ENCODE measurements around the gene CLSTN1. TPM values are rescaled to one million over a fixed set of nuclear protein-coding genes. Genes with fewer than 3 reads are reported as not detected.

CLSTN1 gene
- total and polyA plus RNA-seq, 2 experiments from 2014 or later, result 70.9 to 81.5 TPM

GRCh38 chr1:9784508-9785133 lies 39.1 kb downstream of the CLSTN1 start:
- Histone ChIP-seq H3K27me3 (no peaks in the 10 kb centered on the region), H3K4me1 (ENCODE audit: low read depth) (no peaks in the 10 kb centered on the region), H3K4me3 (no peak overlapping the region), H3K36me3 (no peaks in the 10 kb centered on the region), H3K27ac (no peak overlapping the region), H3K9me3 (ENCODE audit: low read depth) (no peaks in the 10 kb centered on the region)
- TF ChIP-seq, protein P1, sequence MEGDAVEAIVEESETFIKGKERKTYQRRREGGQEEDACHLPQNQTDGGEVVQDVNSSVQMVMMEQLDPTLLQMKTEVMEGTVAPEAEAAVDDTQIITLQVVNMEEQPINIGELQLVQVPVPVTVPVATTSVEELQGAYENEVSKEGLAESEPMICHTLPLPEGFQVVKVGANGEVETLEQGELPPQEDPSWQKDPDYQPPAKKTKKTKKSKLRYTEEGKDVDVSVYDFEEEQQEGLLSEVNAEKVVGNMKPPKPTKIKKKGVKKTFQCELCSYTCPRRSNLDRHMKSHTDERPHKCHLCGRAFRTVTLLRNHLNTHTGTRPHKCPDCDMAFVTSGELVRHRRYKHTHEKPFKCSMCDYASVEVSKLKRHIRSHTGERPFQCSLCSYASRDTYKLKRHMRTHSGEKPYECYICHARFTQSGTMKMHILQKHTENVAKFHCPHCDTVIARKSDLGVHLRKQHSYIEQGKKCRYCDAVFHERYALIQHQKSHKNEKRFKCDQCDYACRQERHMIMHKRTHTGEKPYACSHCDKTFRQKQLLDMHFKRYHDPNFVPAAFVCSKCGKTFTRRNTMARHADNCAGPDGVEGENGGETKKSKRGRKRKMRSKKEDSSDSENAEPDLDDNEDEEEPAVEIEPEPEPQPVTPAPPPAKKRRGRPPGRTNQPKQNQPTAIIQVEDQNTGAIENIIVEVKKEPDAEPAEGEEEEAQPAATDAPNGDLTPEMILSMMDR (IDR thresholded peaks at IDR 0.05; ENCODE audit: low read depth, low read length), result peak; percentile 64
- peak; percentile 70 to 77 for DNase-seq (ENCODE audit: low read depth in 1 of 2, low spot score in 1 of 2)

DNA sequence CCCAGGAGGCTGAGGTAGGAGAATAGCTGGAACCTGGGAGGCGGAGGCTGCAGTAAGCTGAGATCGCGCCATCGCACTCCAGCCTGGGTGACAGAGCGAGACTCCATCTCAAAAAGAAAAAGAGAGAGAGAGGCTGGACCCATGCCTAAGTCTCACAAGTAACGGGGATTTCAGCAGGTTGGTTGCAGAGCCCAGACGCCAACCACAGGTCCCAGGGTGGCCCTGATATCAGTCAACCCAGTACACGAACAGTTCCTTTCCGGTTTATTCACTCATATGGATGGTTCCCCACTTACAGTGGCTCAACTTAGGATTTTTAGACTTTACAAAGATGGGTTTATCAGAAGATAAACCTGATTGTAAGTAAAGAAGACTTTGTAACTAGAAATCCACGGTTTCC lies 40.9 kb downstream of the CLSTN1 start:
- Histone ChIP-seq H3K36me3 (no peaks in the 10 kb centered on the region), H3K4me1 (ENCODE audit: low read depth) (no peaks in the 10 kb centered on the region), H3K27ac (no peak overlapping the region), H3K4me3 (no peak overlapping the region), H3K9me3 (ENCODE audit: low read depth) (no peaks in the 10 kb centered on the region), H3K27me3 (no peaks in the 10 kb centered on the region)
- DNase-seq (ENCODE audit: low read depth in 1 of 2, low spot score in 1 of 2), result no peak
- TF ChIP-seq, protein P1 (IDR thresholded peaks at IDR 0.05; ENCODE audit: low read depth, low read length), result no peak

- Histone ChIP-seq H3K27ac (no peak overlapping the region), H3K4me3 (no peak overlapping the region), H3K36me3 (no peaks in the 10 kb centered on the region), H3K27me3 (no peaks in the 10 kb centered on the region), H3K9me3 (ENCODE audit: low read depth) (no peaks in the 10 kb centered on the region), H3K4me1 (ENCODE audit: low read depth) (no peaks in the 10 kb centered on the region)
- no peak for DNase-seq (ENCODE audit: low read depth in 1 of 2, low spot score in 1 of 2)
- TF ChIP-seq, protein P1 (IDR thresholded peaks at IDR 0.05; ENCODE audit: low read depth, low read length), result no peak
Measured at GRCh38 chr1:9782116-9782751, 41.5 kb downstream of the CLSTN1 start.

GRCh38 chr1:9780554-9781110 lies 43.1 kb downstream of the CLSTN1 start:
- Histone ChIP-seq H3K4me3 (no peak overlapping the region), H3K4me1 (ENCODE audit: low read depth) (no peaks in the 10 kb centered on the region), H3K9me3 (ENCODE audit: low read depth) (no peaks in the 10 kb centered on the region), H3K27me3 (no peaks in the 10 kb centered on the region), H3K36me3 (no peaks in the 10 kb centered on the region), H3K27ac (no peak overlapping the region)
- TF ChIP-seq, protein P1 (IDR thresholded peaks at IDR 0.05; ENCODE audit: low read depth, low read length), result no peak
- DNase-seq (ENCODE audit: low read depth in 1 of 2, low spot score in 1 of 2), result no peak

GRCh38 chr1:9778905-9779304 lies 44.9 kb downstream of the CLSTN1 start:
- no peak overlapping the region for H3K27ac ChIP-seq
- H3K4me1 ChIP-seq (ENCODE audit: low read depth), result no peaks in the 10 kb centered on the region
- H3K9me3 ChIP-seq (ENCODE audit: low read depth), result no peaks in the 10 kb centered on the region
- TF ChIP-seq, protein P1 (IDR thresholded peaks at IDR 0.05; ENCODE audit: low read depth, low read length), result no peak
- DNase-seq (ENCODE audit: low read depth in 1 of 2, low spot score in 1 of 2), result no peak
- H3K36me3 ChIP-seq, result no peaks in the 10 kb centered on the region
- H3K4me3 ChIP-seq, result no peak overlapping the region
- no peaks in the 10 kb centered on the region for H3K27me3 ChIP-seq

Data from cardiac muscle cell (in vitro differentiated cells and primary cell).